ENCODE results near the gene RAD51.
A peak's percentile ranks its signal among the peaks of the same experiment; 100 is the strongest.

Gene RAD51

GRCh38 chr15:40722354-40722753 lies 27.4 kb downstream of the RAD51 start:
- DNase-seq (ENCODE audit: low read depth in 3 of 3): no peak

- no peak for DNase-seq (ENCODE audit: low read depth in 3 of 3)
Measured at GRCh38 chr15:40722934-40723333, 28.0 kb downstream of the RAD51 start.

- no peak for DNase-seq (ENCODE audit: low read depth in 3 of 3)
Measured at GRCh38 chr15:40723919-40724318, 28.9 kb downstream of the RAD51 start.

GRCh38 chr15:40731034-40731433 lies 36.1 kb downstream of the RAD51 start:
- no peak for DNase-seq (ENCODE audit: low read depth in 3 of 3)

- DNase-seq (ENCODE audit: low read depth in 3 of 3): no peak
Measured at GRCh38 chr15:40736575-40736974, 41.6 kb downstream of the RAD51 start.

GRCh38 chr15:40737048-40737447 lies 42.1 kb downstream of the RAD51 start:
- DNase-seq (ENCODE audit: low read depth in 3 of 3): no peak

GRCh38 chr15:40739047-40739446 lies 44.1 kb downstream of the RAD51 start:
- no peak for DNase-seq (ENCODE audit: low read depth in 3 of 3)

GRCh38 chr15:40739854-40740253 lies 44.9 kb downstream of the RAD51 start:
- DNase-seq (ENCODE audit: low read depth in 3 of 3): no peak

- DNase-seq (ENCODE audit: low read depth in 3 of 3): no peak
Measured at GRCh38 chr15:40743485-40743901, 48.5 kb downstream of the RAD51 start.

- DNase-seq (ENCODE audit: low read depth in 3 of 3): peak in 2 of 3 experiments; percentile 26 to 48
Measured at GRCh38 chr15:40743921-40744814, 49.2 kb downstream of the RAD51 start.

- DNase-seq (ENCODE audit: low read depth in 3 of 3): no peak
Measured at GRCh38 chr15:40744815-40745152, 49.8 kb downstream of the RAD51 start.

GRCh38 chr15:40746916-40747418 lies 52.0 kb downstream of the RAD51 start:
- DNase-seq (ENCODE audit: low read depth in 3 of 3): no peak

- DNase-seq (ENCODE audit: low read depth in 3 of 3): no peak
Measured at GRCh38 chr15:40747685-40748631, 53.0 kb downstream of the RAD51 start.

GRCh38 chr15:40749151-40749630 lies 54.2 kb downstream of the RAD51 start:
- DNase-seq (ENCODE audit: low read depth in 3 of 3): no peak

GRCh38 chr15:40750885-40751284 lies 55.9 kb downstream of the RAD51 start:
- no peak for DNase-seq (ENCODE audit: low read depth in 3 of 3)

GRCh38 chr15:40751745-40752144 lies 56.8 kb downstream of the RAD51 start:
- DNase-seq (ENCODE audit: low read depth in 3 of 3): no peak

GRCh38 chr15:40754574-40754882 lies 59.6 kb downstream of the RAD51 start:
- no peak for DNase-seq (ENCODE audit: low read depth in 3 of 3)

GRCh38 chr15:40754883-40755811 lies 60.2 kb downstream of the RAD51 start, which contains the start of gene RMDN3:
Gene RMDN3, minus strand, starts transcription at chr15:40755254. Its CDS starts 471 bp downstream, at chr15:40754783.
- peak; percentile 86 to 93 (median 86) for DNase-seq (ENCODE audit: low read depth in 3 of 3)

- DNase-seq (ENCODE audit: low read depth in 3 of 3): no peak
Measured at GRCh38 chr15:40755812-40756208, 60.8 kb downstream of the RAD51 start.

GRCh38 chr15:40756938-40757337 lies 62.0 kb downstream of the RAD51 start:
- no peak for DNase-seq (ENCODE audit: low read depth in 3 of 3)

GRCh38 chr15:40759961-40760360 lies 65.0 kb downstream of the RAD51 start:
- DNase-seq (ENCODE audit: low read depth in 3 of 3): no peak
